K562 (cell line): ENCODE data around the gene TIMM44. TPM values are rescaled to one million over a fixed set of nuclear protein-coding genes. Genes with fewer than 3 reads are reported as not detected.

ENCODE experiments used
- HBP1 ChIP-seq: fragments of 450-650 bp; formaldehyde crosslinking; IDR thresholded peaks from 2 replicates; pipeline ENCODE4 v1.4.0; 2022; ENCODE audit warnings: missing genetic modification characterization
- IRF2 ChIP-seq: sonication (generic); formaldehyde crosslinking; IDR thresholded peaks from 2 replicates; pipeline ENCODE4 v1.8.1; 2022; ENCODE audit warnings: mild to moderate bottlenecking, missing genetic modification reagents
- MBD2 ChIP-seq: sonication (generic); IDR thresholded peaks from 2 replicates; pipeline ENCODE4 v1.6.1; 2016; ENCODE audit warnings: low read depth, borderline replicate concordance
- MCM2 ChIP-seq: fragments of 450-650 bp; IDR thresholded peaks from 2 replicates; pipeline ENCODE4 v1.6.1; 2017; ENCODE audit warnings: low read depth, mild to moderate bottlenecking
- NBN ChIP-seq: fragments of 450-650 bp; IDR thresholded peaks from 2 replicates; pipeline ENCODE4 v1.6.1; 2016; ENCODE audit warnings: low read depth, mild to moderate bottlenecking
- NFIX ChIP-seq: fragments of 250-450 bp; sonication (Bioruptor Pico); IDR thresholded peaks from 2 replicates; pipeline ENCODE4 v1.4.0; 2020; ENCODE audit warnings: low read depth, mild to moderate bottlenecking, moderate library complexity
- PCBP1 ChIP-seq: fragments of 200-400 bp; formaldehyde crosslinking; IDR thresholded peaks from 2 replicates; pipeline ENCODE4 v1.6.1; 2018; ENCODE audit warnings: mild to moderate bottlenecking, low read depth, low read length; ENCODE audit not compliant: poor library complexity, severe bottlenecking
- STAT5B ChIP-seq: fragments of 250-450 bp; sonication (Bioruptor Pico); IDR thresholded peaks from 2 replicates; pipeline ENCODE4 v1.8.0; 2021; ENCODE audit warnings: mild to moderate bottlenecking, inconsistent platforms
- TAL1 ChIP-seq: fragments of 450-650 bp; IDR thresholded peaks from 2 replicates; pipeline ENCODE4 v1.6.1; 2016; ENCODE audit warnings: mild to moderate bottlenecking
- ZNF212 ChIP-seq: fragments of 450-650 bp; formaldehyde crosslinking; IDR thresholded peaks from 2 replicates; pipeline ENCODE4 v1.4.0; 2020; ENCODE audit warnings: mild to moderate bottlenecking
- ZNF589 ChIP-seq: fragments of 200-800 bp; sonication (Bioruptor generic); IDR thresholded peaks from 2 replicates; pipeline ENCODE4 v1.6.1; 2016; ENCODE audit warnings: low read depth, missing genetic modification characterization, missing compliant biosample characterization
- ZNF778 ChIP-seq: fragments of 450-650 bp; formaldehyde crosslinking; IDR thresholded peaks from 2 replicates; pipeline ENCODE4 v1.4.0; 2020; ENCODE audit warnings: mild to moderate bottlenecking, moderate library complexity
- polyA plus RNA-seq, 8 experiments: library from polyadenylated mRNA; depleted of rRNA in 4 of 8; stranded (reverse) in 5 of 8; unstranded in 3 of 8; fragments of >200 nt; fragmentation: Nextera tagmentation in 2 of 8; fragmentation: Illumina TruSeq in 1 of 8; extraction: Ambion mirVana in 2 of 8; extraction: Trizol in 1 of 8; gene quantifications; 2 replicates each; pipeline versions ENCODE4 v1.2.1 to v1.2.3, GENCODE V29; 2011 to 2014; ENCODE audit warnings: inconsistent platforms in 1 of 8, missing spikeins in 1 of 8
- total RNA-seq, 7 experiments: library from RNA; depleted of rRNA in 6 of 7; stranded (reverse); fragments of >200 nt in 6 of 7; fragmentation: Illumina TruSeq in 2 of 7; extraction: Trizol in 2 of 7; gene quantifications; 2 replicates each; pipeline versions ENCODE4 v1.2.1 to v1.2.3, GENCODE V29; 2011 to 2021; ENCODE audit warnings: low replicate concordance in 1 of 7
- TF ChIP-seq, protein P1 (sequence below): sonication (generic); formaldehyde crosslinking; IDR thresholded peaks from 2 replicates; pipeline ENCODE4 v1.8.0; 2023; ENCODE audit warnings: missing genetic modification reagents, mild to moderate bottlenecking, borderline replicate concordance
- TF ChIP-seq, protein P2 (sequence below): fragments of 250-450 bp; sonication (Bioruptor Pico); IDR thresholded peaks from 2 replicates; pipeline ENCODE4 v1.4.0; 2020

TIMM44 gene
- total and polyA plus RNA-seq, 9 of the 15 experiments (the other 6 are each of a cell fraction or from before 2014, with no cell fraction given) = 10.3 to 231 (median 89.3) TPM

DNA sequence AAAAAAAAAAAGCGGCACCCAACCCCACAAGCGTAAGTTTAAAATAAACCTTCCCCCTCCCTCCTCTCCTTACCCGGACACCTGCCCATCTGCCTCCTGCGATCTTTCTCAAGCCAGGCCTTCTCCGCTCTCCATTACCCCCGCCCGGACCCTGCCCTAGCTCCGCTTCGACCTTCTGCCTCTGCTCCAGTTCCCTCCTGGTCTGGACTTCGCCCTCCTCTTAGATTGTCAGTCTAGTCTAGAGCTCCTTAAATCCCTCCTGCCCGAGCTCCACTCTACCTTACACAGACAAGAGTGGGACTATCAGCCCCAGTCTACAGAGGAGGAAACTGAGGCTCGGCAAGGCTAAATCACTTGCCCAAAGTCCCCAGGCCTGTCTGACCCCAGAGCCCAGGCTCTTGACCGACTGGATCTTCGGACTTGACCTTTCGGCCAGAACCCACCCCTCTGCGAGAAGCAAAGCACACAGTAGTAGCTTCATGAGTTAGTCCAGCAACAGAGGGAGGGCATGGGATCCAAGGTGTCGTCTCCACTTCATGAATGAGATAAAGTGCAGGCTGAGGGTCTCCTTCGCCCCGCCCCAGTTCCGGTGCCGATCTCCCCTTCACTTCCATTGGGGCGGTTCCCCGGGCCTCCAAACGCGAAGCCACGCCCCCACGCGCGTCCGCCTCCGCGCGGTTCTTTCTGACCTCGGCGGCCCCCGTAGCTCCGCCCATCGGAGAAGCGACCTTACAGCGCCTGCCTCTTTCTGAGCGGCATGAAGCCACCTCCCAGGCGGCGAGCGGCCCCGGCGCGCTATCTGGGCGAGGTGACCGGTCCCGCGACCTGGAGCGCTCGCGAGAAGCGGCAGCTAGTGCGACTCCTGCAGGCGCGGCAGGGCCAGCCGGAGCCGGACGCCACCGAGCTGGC, 23.6 kb downstream of the TIMM44 start, which contains the start of gene SNAPC2 (continued):
- TF ChIP-seq, protein P1, sequence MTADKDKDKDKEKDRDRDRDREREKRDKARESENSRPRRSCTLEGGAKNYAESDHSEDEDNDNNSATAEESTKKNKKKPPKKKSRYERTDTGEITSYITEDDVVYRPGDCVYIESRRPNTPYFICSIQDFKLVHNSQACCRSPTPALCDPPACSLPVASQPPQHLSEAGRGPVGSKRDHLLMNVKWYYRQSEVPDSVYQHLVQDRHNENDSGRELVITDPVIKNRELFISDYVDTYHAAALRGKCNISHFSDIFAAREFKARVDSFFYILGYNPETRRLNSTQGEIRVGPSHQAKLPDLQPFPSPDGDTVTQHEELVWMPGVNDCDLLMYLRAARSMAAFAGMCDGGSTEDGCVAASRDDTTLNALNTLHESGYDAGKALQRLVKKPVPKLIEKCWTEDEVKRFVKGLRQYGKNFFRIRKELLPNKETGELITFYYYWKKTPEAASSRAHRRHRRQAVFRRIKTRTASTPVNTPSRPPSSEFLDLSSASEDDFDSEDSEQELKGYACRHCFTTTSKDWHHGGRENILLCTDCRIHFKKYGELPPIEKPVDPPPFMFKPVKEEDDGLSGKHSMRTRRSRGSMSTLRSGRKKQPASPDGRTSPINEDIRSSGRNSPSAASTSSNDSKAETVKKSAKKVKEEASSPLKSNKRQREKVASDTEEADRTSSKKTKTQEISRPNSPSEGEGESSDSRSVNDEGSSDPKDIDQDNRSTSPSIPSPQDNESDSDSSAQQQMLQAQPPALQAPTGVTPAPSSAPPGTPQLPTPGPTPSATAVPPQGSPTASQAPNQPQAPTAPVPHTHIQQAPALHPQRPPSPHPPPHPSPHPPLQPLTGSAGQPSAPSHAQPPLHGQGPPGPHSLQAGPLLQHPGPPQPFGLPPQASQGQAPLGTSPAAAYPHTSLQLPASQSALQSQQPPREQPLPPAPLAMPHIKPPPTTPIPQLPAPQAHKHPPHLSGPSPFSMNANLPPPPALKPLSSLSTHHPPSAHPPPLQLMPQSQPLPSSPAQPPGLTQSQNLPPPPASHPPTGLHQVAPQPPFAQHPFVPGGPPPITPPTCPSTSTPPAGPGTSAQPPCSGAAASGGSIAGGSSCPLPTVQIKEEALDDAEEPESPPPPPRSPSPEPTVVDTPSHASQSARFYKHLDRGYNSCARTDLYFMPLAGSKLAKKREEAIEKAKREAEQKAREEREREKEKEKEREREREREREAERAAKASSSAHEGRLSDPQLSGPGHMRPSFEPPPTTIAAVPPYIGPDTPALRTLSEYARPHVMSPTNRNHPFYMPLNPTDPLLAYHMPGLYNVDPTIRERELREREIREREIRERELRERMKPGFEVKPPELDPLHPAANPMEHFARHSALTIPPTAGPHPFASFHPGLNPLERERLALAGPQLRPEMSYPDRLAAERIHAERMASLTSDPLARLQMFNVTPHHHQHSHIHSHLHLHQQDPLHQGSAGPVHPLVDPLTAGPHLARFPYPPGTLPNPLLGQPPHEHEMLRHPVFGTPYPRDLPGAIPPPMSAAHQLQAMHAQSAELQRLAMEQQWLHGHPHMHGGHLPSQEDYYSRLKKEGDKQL (CRISPR knock-in tag) = no peak
- TF ChIP-seq NBN = no peak
- peak; percentile 14; the same call in 1 of the 2 replicates for TF ChIP-seq MBD2
- TF ChIP-seq TAL1 = no peak
- TF ChIP-seq, protein P2, sequence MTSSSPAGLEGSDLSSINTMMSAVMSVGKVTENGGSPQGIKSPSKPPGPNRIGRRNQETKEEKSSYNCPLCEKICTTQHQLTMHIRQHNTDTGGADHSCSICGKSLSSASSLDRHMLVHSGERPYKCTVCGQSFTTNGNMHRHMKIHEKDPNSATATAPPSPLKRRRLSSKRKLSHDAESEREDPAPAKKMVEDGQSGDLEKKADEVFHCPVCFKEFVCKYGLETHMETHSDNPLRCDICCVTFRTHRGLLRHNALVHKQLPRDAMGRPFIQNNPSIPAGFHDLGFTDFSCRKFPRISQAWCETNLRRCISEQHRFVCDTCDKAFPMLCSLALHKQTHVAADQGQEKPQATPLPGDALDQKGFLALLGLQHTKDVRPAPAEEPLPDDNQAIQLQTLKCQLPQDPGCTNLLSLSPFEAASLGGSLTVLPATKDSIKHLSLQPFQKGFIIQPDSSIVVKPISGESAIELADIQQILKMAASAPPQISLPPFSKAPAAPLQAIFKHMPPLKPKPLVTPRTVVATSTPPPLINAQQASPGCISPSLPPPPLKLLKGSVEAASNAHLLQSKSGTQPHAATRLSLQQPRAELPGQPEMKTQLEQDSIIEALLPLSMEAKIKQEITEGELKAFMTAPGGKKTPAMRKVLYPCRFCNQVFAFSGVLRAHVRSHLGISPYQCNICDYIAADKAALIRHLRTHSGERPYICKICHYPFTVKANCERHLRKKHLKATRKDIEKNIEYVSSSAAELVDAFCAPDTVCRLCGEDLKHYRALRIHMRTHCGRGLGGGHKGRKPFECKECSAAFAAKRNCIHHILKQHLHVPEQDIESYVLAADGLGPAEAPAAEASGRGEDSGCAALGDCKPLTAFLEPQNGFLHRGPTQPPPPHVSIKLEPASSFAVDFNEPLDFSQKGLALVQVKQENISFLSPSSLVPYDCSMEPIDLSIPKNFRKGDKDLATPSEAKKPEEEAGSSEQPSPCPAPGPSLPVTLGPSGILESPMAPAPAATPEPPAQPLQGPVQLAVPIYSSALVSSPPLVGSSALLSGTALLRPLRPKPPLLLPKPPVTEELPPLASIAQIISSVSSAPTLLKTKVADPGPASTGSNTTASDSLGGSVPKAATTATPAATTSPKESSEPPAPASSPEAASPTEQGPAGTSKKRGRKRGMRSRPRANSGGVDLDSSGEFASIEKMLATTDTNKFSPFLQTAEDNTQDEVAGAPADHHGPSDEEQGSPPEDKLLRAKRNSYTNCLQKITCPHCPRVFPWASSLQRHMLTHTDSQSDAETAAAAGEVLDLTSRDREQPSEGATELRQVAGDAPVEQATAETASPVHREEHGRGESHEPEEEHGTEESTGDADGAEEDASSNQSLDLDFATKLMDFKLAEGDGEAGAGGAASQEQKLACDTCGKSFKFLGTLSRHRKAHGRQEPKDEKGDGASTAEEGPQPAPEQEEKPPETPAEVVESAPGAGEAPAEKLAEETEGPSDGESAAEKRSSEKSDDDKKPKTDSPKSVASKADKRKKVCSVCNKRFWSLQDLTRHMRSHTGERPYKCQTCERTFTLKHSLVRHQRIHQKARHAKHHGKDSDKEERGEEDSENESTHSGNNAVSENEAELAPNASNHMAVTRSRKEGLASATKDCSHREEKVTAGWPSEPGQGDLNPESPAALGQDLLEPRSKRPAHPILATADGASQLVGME (CRISPR knock-in tag) = no peak
- no peak for TF ChIP-seq STAT5B (CRISPR knock-in tag)
- no peak for TF ChIP-seq ZNF589 (CRISPR knock-in tag)
- TF ChIP-seq ZNF212 (CRISPR knock-in tag) = no peak
- no peak for TF ChIP-seq IRF2
- no peak for TF ChIP-seq NFIX (CRISPR knock-in tag)
- no peak for TF ChIP-seq ZNF778
- no peak for TF ChIP-seq MCM2
- TF ChIP-seq HBP1 = no peak
- TF ChIP-seq PCBP1 = peak; percentile 86
